HepG2 (cell line): ENCODE data around the gene CCDC3. TPM values are rescaled to one million over a fixed set of nuclear protein-coding genes. Genes with fewer than 3 reads are reported as not detected.

Experiments
- ATAC-seq: fragments of 200-7000 bp; cut with Tn5 transposase; 3 replicates; pipeline ENCODE4 v1.9.1; 2020; ENCODE audit warnings: mild to moderate bottlenecking, moderate library complexity
- BruUV-seq: library from RNA; stranded (reverse); fragments of 400-500 nt; replicated peaks from 2 replicates; lab custom pipeline; 2021; lab: Mats Ljungman, UMichigan
- CTCF ChIA-PET: fragments of 300-600 bp; formaldehyde crosslinking; extraction: SDS; loops from one replicate; lab custom pipeline; 2021; ENCODE audit warnings: low total read pairs, inconsistent platforms, low intra/inter-chr PET ratio; lab: Yijun Ruan, JAX
- POLR2A ChIA-PET: fragments of 350-600 bp; sonication (Branson Sonifier 250); formaldehyde crosslinking; loops from one replicate; lab custom pipeline; 2020; ENCODE audit warnings: antibody characterized with exemption, inconsistent platforms; lab: Yijun Ruan, JAX
- DNase-seq: peaks from one replicate; pipeline ENCODE4 v3.0.0-alpha.2; 2015; ENCODE audit warnings: low spot score
- FAIRE-seq: peaks from 3 replicates; lab custom pipeline; 2011; peaks lifted over from hg19 to GRCh38; lab: Jason Lieb, UNC
- H2AFZ ChIP-seq: one replicate; pipeline ENCODE4 v1.6.1; 2011; ENCODE audit warnings: low read length, inconsistent platforms
- H3K27ac ChIP-seq: fragments of 300-600 bp; 3 replicates; pipeline ENCODE4 v1.8.0; 2011; ENCODE audit warnings: mixed run types, mild to moderate bottlenecking, mixed read lengths, low read length, inconsistent platforms; ENCODE audit not compliant: insufficient read depth; ENCODE audit errors: extremely low read length
- H3K27me3 ChIP-seq, 2 experiments: fragments of 200-600 bp in 1 of 2; 2 replicates in 1 of 2; 3 replicates in 1 of 2; pipeline versions ENCODE4 v1.6.0 to v1.8.0; 2011; ENCODE audit warnings: low read length in 2 of 2, mild to moderate bottlenecking in 2 of 2, moderate library complexity in 2 of 2, inconsistent platforms in 1 of 2; ENCODE audit not compliant: insufficient read depth in 2 of 2, control insufficient read depth in 1 of 2
- H3K36me3 ChIP-seq, 2 experiments: fragments of 200-600 bp in 1 of 2; replicated peaks in 1 of 2; 2 replicates in 1 of 2; 3 replicates in 1 of 2; pipeline versions ENCODE4 v1.5.1 to v1.8.0; 2011; ENCODE audit warnings: low read length in 2 of 2, inconsistent platforms in 1 of 2; ENCODE audit not compliant: insufficient read depth in 2 of 2, control insufficient read depth in 1 of 2
- H3K4me1 ChIP-seq: 2 replicates; pipeline ENCODE4 v1.5.1; 2012; ENCODE audit warnings: low read length, inconsistent platforms; ENCODE audit not compliant: insufficient read depth
- H3K4me2 ChIP-seq: 2 replicates; pipeline ENCODE4 v1.6.0; 2011; ENCODE audit warnings: low read depth, low read length, inconsistent platforms
- H3K4me3 ChIP-seq, 3 experiments: fragments of 200-600 bp in 1 of 3; sonication (generic), shearing (Covaris generic) in 1 of 3; replicated peaks in 1 of 3; 2 replicates each; pipeline ENCODE4 v1.5.1; 2011 to 2016; ENCODE audit warnings: low read length in 3 of 3, inconsistent platforms in 2 of 3, low read depth in 2 of 3, mild to moderate bottlenecking in 2 of 3, control low read depth in 1 of 3, mixed read lengths in 1 of 3; ENCODE audit not compliant: insufficient read depth in 1 of 3
- H3K79me2 ChIP-seq: one replicate; pipeline ENCODE4 v1.6.1; 2011; ENCODE audit warnings: low read length, inconsistent platforms; ENCODE audit not compliant: insufficient read depth
- H3K9ac ChIP-seq: 2 replicates; pipeline ENCODE4 v1.6.0; 2011; ENCODE audit warnings: mild to moderate bottlenecking, low read depth, low read length, inconsistent platforms; ENCODE audit not compliant: insufficient read depth
- H3K9me3 ChIP-seq: 2 replicates; pipeline ENCODE4 v1.5.1; 2012; ENCODE audit warnings: mild to moderate bottlenecking, low read length
- H4K20me1 ChIP-seq: 2 replicates; pipeline ENCODE4 v1.6.0; 2011; ENCODE audit warnings: inconsistent platforms, mild to moderate bottlenecking, low read length, moderate library complexity; ENCODE audit not compliant: insufficient read depth
- ETS1 ChIP-seq: sonication (generic); formaldehyde crosslinking; IDR thresholded peaks from 2 replicates; pipeline ENCODE4 v1.4.0; 2020; ENCODE audit warnings: missing genetic modification reagents
- GPBP1L1 ChIP-seq: sonication (generic); formaldehyde crosslinking; IDR thresholded peaks from 2 replicates; pipeline ENCODE4 v1.5.0; 2020; ENCODE audit warnings: mild to moderate bottlenecking, missing genetic modification reagents
- HDAC1 ChIP-seq: sonication (generic); formaldehyde crosslinking; IDR thresholded peaks from 2 replicates; pipeline ENCODE4 v1.5.1; 2020; ENCODE audit warnings: mild to moderate bottlenecking, missing genetic modification reagents
- MXD1 ChIP-seq: sonication (generic); formaldehyde crosslinking; IDR thresholded peaks from 2 replicates; pipeline ENCODE4 v1.4.0; 2020; ENCODE audit warnings: mild to moderate bottlenecking, missing genetic modification reagents
- PRDM15 ChIP-seq: sonication (generic); formaldehyde crosslinking; IDR thresholded peaks from 2 replicates; pipeline ENCODE4 v1.4.0; 2020; ENCODE audit warnings: missing genetic modification reagents
- SIN3A ChIP-seq: IDR thresholded peaks from 2 replicates; pipeline ENCODE4 v1.6.1; 2011; ENCODE audit warnings: low read depth, mild to moderate bottlenecking, control low read depth, low read length, borderline replicate concordance
- STAT5B ChIP-seq: sonication (generic); formaldehyde crosslinking; IDR thresholded peaks from 2 replicates; pipeline ENCODE4 v1.4.0; 2020; ENCODE audit warnings: missing genetic modification reagents
- ZBTB10 ChIP-seq: sonication (generic); formaldehyde crosslinking; IDR thresholded peaks from 2 replicates; pipeline ENCODE4 v1.4.0; 2020; ENCODE audit warnings: missing genetic modification reagents, borderline replicate concordance
- ZIK1 ChIP-seq: sonication (generic); formaldehyde crosslinking; IDR thresholded peaks from 2 replicates; pipeline ENCODE4 v1.5.0; 2020; ENCODE audit warnings: mild to moderate bottlenecking, low read depth, missing genetic modification reagents, borderline replicate concordance
- ZNF747 ChIP-seq: sonication (generic); formaldehyde crosslinking; IDR thresholded peaks from 2 replicates; pipeline ENCODE4 v1.8.1; 2023; ENCODE audit warnings: missing genetic modification reagents, mild to moderate bottlenecking, borderline replicate concordance
- WGBS: methylation state at CpG from one replicate; pipeline ENCODE4 v1.1.6; 2017; ENCODE audit warnings: low lambda C conversion rate; 5-methylcytosine and 5-hydroxymethylcytosine counted together
- in situ Hi-C: cut with HindIII; loops from 2 replicates; pipeline ENCODE4 v1.10.0; 2017; ENCODE audit warnings: low pct_unique_long_range_greater_than_20kb; ENCODE audit not compliant: extremely low pct_ligation_motif_present
- intact Hi-C: fragments of 100-400 bp; cut with micrococcal nuclease; formaldehyde crosslinking; loops from one replicate; pipeline ENCODE4 v1.10.0; 2022; ENCODE audit not compliant: unreplicated experiment
- polyA plus RNA-seq, 8 experiments: library from polyadenylated mRNA; depleted of rRNA in 3 of 8; stranded (reverse) in 7 of 8; unstranded in 1 of 8; fragments of >200 nt; fragmentation: Illumina TruSeq in 4 of 8; extraction: Trizol in 4 of 8; gene quantifications; 2 replicates each; pipeline versions ENCODE4 v1.2.1 to v1.2.3, GENCODE V29; 2011 to 2016; ENCODE audit warnings: low read depth in 4 of 8, missing spikeins in 1 of 8, mixed read lengths in 1 of 8; ENCODE audit not compliant: insufficient read depth in 1 of 8
- total RNA-seq, 5 experiments: library from RNA; depleted of rRNA; stranded (reverse); fragments of >200 nt; fragmentation: Illumina TruSeq; extraction: Trizol; gene quantifications; 2 replicates each; pipeline ENCODE4 v1.2.3, GENCODE V29; 2016; ENCODE audit warnings: low read depth in 1 of 5

CCDC3 gene
- total and polyA plus RNA-seq, 2 of the 13 experiments (the other 11 are each of a cell fraction or from before 2014, with no cell fraction given): not detected

- TF ChIP-seq ETS1: no peak
Measured at GRCh38 chr10:13037832-13038231, 36.3 kb upstream of the CCDC3 start (continued).

- no peak for ATAC-seq
- Histone ChIP-seq H3K4me1 (no peaks in the 10 kb centered on the region; the same call in 1 of the 2 replicates), H3K79me2 (no peaks in the 10 kb centered on the region), H3K36me3 (no peaks in the 10 kb centered on the region), H3K4me3 (no peak overlapping the region), H3K9ac (no peak overlapping the region), H3K27ac (no peak overlapping the region), H3K4me2 (no peak overlapping the region), H2AFZ (no peak overlapping the region), H3K27me3 (peaks cover 0 to 2% of the 10 kb centered on the region in 2 experiments; a peak in 1 of 5 replicates), H4K20me1 (no peaks in the 10 kb centered on the region), H3K9me3 (no peaks in the 10 kb centered on the region)
- in situ Hi-C loops (no loop called here), intact Hi-C loops (no loop called here)
- WGBS: 33% methylated on average over 4 of the region's 4 CpGs
- no TSS peak for BruUV-seq
- ChIA-PET POLR2A (no interaction called here), CTCF (no interaction called here)
- DNase-seq: no peak
- FAIRE-seq: no peak
- TF ChIP-seq GPBP1L1 (no peak), ZIK1 (no peak), STAT5B (CRISPR knock-in tag) (no peak), MXD1 (CRISPR knock-in tag) (no peak), HDAC1 (no peak), ZBTB10 (CRISPR knock-in tag) (no peak), SIN3A (no peak), ZNF747 (CRISPR knock-in tag) (no peak), PRDM15 (no peak)
Measured at GRCh38 chr10:13036841-13037240, 35.3 kb upstream of the CCDC3 start.
